ENCODE data around the gene INSIG2.
A peak's percentile ranks its signal among the peaks of the same experiment; 100 is the strongest.
"Not testable (repeated sequence)": the region's sequence is repeated elsewhere in the genome, so short reads cannot be mapped to it uniquely, and the experiment has no call there.

INSIG2 gene

DNA sequence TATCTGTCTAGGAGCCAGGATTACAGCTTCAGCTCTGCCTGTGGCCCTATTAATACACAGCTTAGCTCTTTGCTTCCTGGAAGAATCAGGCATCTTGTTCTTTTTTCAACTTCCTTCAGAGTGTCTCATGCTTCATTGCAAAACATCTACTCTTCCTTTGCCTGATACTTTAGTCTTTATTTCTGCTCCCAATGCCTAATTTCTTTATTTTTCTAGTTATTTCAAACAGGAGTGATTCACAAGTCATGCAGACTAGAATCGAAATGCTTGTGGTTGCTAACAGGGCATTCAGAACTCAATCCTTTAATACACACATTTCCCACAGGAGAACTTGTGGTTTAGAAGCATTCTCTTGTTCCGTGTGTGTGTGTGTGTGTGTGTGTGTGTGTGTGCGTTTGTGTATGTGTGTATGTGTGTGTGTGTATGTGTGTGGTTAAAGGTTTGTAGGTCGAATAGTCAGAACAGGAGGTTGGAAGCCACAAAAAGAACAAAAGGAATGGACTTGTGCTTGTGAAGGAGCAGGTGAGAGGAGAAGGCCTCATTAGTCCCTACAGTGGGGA, 28.3 kb upstream of the INSIG2 start:
- DNase-seq (ENCODE audit: low read depth in 2 of 2) = peak; percentile 97 to 98

DNA sequence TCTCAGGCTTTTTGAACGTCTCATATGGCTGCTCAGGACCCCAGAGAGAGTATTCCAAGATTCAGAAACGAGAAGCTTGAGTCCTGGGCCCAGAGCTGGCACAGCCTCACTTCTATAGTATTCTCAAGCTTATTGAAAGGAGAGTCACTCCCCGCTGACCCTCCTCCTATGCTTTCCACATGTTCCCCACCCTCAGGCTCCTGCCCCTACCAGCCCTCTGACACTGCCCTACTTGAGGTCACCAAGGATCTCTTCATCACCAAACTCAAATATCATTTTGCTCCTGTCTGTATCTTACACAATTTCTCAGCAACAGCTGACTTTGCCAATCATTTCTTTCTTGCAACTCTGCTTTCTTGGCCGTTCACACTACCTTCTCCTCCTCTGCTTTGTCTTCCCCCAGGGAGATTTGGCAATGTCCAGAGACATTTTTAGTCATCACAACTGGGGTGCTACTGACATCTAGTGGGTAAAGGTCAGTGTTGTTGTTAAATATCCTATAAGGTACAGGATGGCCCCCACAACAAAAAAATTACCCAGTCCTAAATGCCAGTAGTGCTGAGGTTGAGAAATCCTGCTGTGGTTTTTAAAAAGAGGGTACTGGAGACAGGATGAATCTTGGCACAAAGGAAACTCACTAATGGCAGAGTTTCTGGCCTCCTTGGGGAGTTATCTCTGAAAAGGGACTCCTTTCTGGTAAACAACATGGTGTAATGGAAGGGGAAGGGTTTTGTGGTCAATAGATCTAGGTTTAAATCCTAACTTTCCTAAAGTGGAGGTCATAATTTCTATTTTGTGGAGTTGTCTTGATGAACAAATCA, 26.9 kb upstream of the INSIG2 start:
- DNase-seq (ENCODE audit: low read depth in 2 of 2) = peak; percentile 54 to 58

GRCh38 chr2:118062048-118062447, 26.2 kb upstream of the INSIG2 start:
- DNase-seq (ENCODE audit: low read depth in 2 of 2) = no peak

GRCh38 chr2:118062669-118063068, 25.6 kb upstream of the INSIG2 start:
- DNase-seq (ENCODE audit: low read depth in 2 of 2) = no peak

- DNase-seq (ENCODE audit: low read depth in 2 of 2) = no peak
Observed at GRCh38 chr2:118065015-118065706, 23.1 kb upstream of the INSIG2 start.

- DNase-seq (ENCODE audit: low read depth in 2 of 2) = no peak
Observed at GRCh38 chr2:118065921-118066511, 22.3 kb upstream of the INSIG2 start.

- DNase-seq (ENCODE audit: low read depth in 2 of 2) = no peak
Observed at GRCh38 chr2:118077636-118078247, 10.5 kb upstream of the INSIG2 start.

DNA sequence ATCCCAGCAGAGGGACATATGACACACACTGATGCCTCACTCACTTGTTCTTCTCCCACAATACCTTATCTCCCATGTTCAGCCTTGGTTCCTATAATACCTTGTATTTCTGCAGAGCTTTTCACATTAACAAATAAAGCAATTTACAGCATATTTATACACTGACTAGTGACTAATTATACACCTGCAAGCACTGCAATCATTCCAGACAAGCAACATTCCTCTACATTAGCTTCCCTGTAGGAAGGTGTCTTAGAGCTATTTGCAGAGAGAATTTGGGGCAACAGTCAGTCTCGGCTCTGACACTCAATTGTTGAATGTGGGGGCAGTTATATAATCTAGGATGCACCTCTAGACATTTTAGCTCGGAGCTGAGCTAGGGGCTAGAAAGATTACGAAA, 9.5 kb upstream of the INSIG2 start:
- no peak for DNase-seq (ENCODE audit: low read depth in 2 of 2)

GRCh38 chr2:118084491-118085089, 3.7 kb upstream of the INSIG2 start:
- DNase-seq (ENCODE audit: low read depth in 2 of 2) = no peak

DNA sequence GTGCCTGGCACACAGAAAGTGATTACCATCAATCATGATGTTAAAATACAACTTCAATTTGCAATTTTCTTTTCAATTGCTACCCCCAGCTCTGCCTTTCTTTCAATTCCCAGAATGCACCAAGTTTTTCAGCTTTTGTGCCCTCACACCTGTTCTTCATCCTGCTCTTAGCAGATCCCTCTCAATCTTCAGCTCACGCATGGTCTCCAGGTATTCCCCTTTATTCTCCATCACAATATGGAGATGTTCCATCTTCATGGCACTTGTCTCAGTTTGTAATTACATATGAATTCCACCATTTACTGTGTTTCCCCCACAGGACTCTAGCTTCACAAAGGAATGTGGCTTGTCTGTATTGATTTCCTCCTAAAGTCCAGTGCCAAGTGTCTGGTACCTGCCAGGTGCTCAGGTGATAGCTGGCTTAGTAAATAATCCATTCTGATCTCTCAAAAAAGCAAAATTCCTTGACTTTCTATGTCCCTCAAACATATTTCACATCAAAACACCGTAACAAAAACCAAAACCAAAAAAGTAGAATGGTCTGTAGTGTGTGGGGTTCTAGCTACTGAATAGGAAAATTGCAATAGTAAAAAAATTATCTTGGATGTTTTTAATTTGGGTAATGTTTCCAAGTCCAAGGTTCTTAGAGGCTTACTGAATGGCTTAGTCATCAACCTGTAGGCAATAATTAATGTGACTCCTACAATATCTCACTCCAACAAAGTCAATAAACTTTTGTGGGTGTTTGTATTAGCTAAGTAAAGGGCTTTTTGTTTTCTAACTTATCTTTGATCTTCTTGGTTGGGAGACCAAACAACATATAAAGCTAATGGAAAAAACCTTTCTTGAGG, 2.9 kb upstream of the INSIG2 start:
- DNase-seq (ENCODE audit: low read depth in 2 of 2) = no peak

DNA sequence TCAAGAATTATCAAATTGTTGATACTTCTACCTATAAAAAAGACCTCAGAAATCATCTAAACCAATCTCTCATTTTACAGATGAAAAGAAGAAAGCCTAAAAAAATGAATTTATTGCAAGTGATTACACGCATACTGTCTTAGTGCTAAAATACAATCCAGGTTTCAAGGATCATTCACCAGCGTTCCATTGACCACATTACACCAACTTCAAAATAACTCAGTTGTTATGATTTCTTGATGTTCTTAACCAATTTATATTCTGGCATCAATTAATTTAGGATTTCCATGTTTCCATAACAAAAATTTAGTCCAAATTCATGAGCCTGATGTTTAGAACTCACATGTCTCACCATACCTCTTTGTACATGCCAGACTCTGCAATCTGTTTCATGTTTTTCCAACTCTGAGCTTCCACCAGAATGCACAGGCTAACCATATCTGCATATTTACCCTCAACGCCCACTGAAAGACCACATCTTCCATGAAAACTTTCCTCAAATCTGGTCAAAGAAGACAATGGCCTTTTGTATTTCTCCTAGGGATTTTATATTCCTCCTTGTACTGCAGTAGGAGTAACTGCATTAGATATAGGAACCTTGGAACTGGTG, 2.1 kb upstream of the INSIG2 start:
- DNase-seq (ENCODE audit: low read depth in 2 of 2) = no peak

- DNase-seq (ENCODE audit: low read depth in 2 of 2) = no peak
Observed at GRCh38 chr2:118089139-118089800, 999 bp downstream of the INSIG2 start.

- DNase-seq (ENCODE audit: low read depth in 2 of 2) = no peak
Observed at GRCh38 chr2:118090387-118091139, 2.3 kb downstream of the INSIG2 start.

DNA sequence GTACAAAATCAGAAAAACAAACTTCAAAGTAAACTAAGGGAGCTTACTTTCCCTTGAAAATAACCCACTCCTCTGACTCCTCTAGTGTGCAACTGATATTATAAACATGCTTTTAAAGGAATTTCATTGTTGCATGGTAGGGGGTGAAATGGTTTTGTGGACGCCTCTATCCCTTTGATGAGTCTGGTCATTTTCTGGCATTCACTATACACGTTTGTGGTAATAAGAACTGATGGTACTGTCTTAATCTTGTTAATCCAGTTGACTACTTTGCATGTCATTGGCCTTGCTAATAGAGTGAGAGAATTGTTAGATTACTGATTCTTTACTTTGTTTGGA, 2.8 kb downstream of the INSIG2 start:
- no peak for DNase-seq (ENCODE audit: low read depth in 2 of 2)

- no peak for DNase-seq (ENCODE audit: low read depth in 2 of 2)
Observed at GRCh38 chr2:118091631-118092030, 3.4 kb downstream of the INSIG2 start.

DNA sequence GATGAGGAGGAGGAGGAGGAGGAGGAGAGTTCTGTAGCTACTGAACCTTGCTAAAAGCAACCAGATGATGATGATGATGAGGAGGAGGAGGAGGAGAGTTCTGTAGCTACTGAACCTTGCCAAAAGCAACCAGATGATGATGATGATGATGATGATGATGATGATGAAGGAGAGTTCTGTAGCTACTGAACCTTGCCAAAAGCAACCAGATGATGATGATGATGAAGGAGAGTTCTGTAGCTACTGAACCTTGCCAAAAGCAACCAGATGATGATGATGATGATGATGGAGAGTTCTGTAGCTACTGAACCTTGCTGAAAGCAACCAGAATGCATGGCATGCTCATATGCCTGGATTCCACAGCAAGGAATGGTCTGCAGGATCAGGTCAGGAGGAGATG, 5.8 kb downstream of the INSIG2 start:
- DNase-seq (ENCODE audit: low read depth in 2 of 2) = not testable (repeated sequence)

GRCh38 chr2:118094503-118094902, 6.2 kb downstream of the INSIG2 start:
- no peak for DNase-seq (ENCODE audit: low read depth in 2 of 2)

DNA sequence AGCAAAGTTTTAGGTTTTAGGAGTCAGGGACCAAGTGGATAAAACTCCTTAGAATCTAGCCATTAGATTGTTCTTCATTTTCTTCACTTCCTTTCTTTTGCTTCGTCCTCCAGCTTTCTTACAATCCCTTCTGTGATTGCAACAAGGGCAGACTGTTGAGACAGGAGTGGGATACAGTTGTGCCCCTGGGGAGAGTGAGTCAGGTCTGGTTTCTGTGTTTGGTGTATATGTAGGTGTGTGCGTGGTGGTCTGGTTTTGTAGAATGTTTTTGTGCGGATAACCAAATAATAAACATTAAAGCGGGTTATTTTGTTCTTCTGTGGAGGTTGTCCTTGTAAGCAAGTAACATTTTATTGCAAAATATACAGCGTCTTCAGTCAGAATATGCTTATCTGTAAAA, 7.3 kb downstream of the INSIG2 start:
- DNase-seq (ENCODE audit: low read depth in 2 of 2) = no peak

GRCh38 chr2:118097657-118098056, 9.4 kb downstream of the INSIG2 start:
- DNase-seq (ENCODE audit: low read depth in 2 of 2) = peak in 1 of 2 experiments; percentile 10
